ENCODE data around the gene SLC38A7.

DNA sequence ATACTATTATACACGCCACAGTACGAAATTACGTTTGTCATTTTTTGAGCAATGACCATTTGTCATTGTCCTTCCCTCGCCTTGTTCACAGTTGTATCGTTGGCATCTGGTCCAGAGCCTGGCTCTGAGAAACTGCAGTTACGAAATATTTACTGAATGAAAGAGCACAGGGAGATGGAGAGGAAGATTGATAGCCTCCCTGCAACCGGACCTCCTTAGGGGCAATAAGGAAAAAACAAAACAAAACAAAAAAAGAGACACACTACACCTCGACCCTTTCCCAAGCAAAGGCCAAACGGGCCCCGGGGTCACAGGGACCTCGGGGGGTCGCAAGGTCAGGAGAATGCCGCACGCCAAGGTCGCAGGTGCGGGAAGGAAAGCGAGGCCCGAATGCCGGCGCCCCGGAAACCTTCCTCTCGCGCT lies 48.7 kb upstream of the SLC38A7 start:
- TF ChIP-seq, protein P1, sequence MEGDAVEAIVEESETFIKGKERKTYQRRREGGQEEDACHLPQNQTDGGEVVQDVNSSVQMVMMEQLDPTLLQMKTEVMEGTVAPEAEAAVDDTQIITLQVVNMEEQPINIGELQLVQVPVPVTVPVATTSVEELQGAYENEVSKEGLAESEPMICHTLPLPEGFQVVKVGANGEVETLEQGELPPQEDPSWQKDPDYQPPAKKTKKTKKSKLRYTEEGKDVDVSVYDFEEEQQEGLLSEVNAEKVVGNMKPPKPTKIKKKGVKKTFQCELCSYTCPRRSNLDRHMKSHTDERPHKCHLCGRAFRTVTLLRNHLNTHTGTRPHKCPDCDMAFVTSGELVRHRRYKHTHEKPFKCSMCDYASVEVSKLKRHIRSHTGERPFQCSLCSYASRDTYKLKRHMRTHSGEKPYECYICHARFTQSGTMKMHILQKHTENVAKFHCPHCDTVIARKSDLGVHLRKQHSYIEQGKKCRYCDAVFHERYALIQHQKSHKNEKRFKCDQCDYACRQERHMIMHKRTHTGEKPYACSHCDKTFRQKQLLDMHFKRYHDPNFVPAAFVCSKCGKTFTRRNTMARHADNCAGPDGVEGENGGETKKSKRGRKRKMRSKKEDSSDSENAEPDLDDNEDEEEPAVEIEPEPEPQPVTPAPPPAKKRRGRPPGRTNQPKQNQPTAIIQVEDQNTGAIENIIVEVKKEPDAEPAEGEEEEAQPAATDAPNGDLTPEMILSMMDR (IDR thresholded peaks at IDR 0.05; ENCODE audit: low read depth, low read length, poor library complexity, severe bottlenecking): no peak
- no peak for TF ChIP-seq EZH2phosphoT487 (IDR thresholded peaks at IDR 0.05; ENCODE audit: borderline replicate concordance, low read length)
